Measurements from ENCODE around the gene TTF1. TPM values are rescaled to one million over a fixed set of nuclear protein-coding genes. Genes with fewer than 3 reads are reported as not detected.
A peak's percentile ranks its signal among the peaks of the same experiment; 100 is the strongest.

TTF1 gene
- total RNA-seq, 2 experiments from 2014 or later = 24.5 to 26.1 TPM

GRCh38 chr9:132426639-132427414 lies 20.2 kb upstream of the TTF1 start:
- H3K9me3 Mint-ChIP-seq = no peaks in the 10 kb centered on the region
- no peak overlapping the region for H3K27ac Mint-ChIP-seq
- ChIA-PET POLR2A (no interaction called here), CTCF (no interaction called here)
- H3K4me3 Mint-ChIP-seq = no peak overlapping the region
- H3K27me3 Mint-ChIP-seq = peaks cover 66% of the 10 kb centered on the region
- H3K4me1 Mint-ChIP-seq = no peaks in the 10 kb centered on the region
- no peaks in the 10 kb centered on the region for H3K36me3 Mint-ChIP-seq (ENCODE audit: low read depth)
- no peak for DNase-seq

GRCh38 chr9:132425675-132426062 lies 19.0 kb upstream of the TTF1 start:
- Mint-ChIP-seq H3K9me3 (no peaks in the 10 kb centered on the region), H3K27me3 (peaks cover 57% of the 10 kb centered on the region), H3K27ac (no peak overlapping the region), H3K36me3 (ENCODE audit: low read depth) (no peaks in the 10 kb centered on the region), H3K4me1 (no peaks in the 10 kb centered on the region), H3K4me3 (no peak overlapping the region)
- DNase-seq = no peak
- CTCF ChIA-PET = no interaction called here
- POLR2A ChIA-PET = no interaction called here

- ChIA-PET CTCF (no interaction called here), POLR2A (no interaction called here)
- Mint-ChIP-seq H3K4me1 (no peaks in the 10 kb centered on the region), H3K36me3 (ENCODE audit: low read depth) (no peaks in the 10 kb centered on the region), H3K9me3 (no peaks in the 10 kb centered on the region), H3K27ac (no peak overlapping the region), H3K4me3 (no peak overlapping the region), H3K27me3 (peaks cover 52% of the 10 kb centered on the region)
- DNase-seq = no peak
Observed at GRCh38 chr9:132424857-132425674, 18.4 kb upstream of the TTF1 start.

- Mint-ChIP-seq H3K9me3 (no peaks in the 10 kb centered on the region), H3K27ac (no peak overlapping the region), H3K4me3 (no peak overlapping the region), H3K27me3 (peaks cover 53% of the 10 kb centered on the region), H3K36me3 (ENCODE audit: low read depth) (no peaks in the 10 kb centered on the region), H3K4me1 (no peaks in the 10 kb centered on the region)
- POLR2A ChIA-PET = no interaction called here
- no peak for DNase-seq
- CTCF ChIA-PET = interaction anchor here (1.2 kb wide), 1 partner anchor 11 kb away, joined by 4 read pairs; no protein-coding TSS in a partner anchor
Observed at GRCh38 chr9:132423503-132423902, 16.9 kb upstream of the TTF1 start.

GRCh38 chr9:132422574-132422973 lies 15.9 kb upstream of the TTF1 start:
- no peak overlapping the region for H3K27ac Mint-ChIP-seq
- H3K9me3 Mint-ChIP-seq = no peaks in the 10 kb centered on the region
- H3K36me3 Mint-ChIP-seq (ENCODE audit: low read depth) = no peaks in the 10 kb centered on the region
- no peak overlapping the region for H3K4me3 Mint-ChIP-seq
- peaks cover 59% of the 10 kb centered on the region for H3K27me3 Mint-ChIP-seq
- H3K4me1 Mint-ChIP-seq = no peaks in the 10 kb centered on the region
- ChIA-PET POLR2A (no interaction called here), CTCF (no interaction called here)
- no peak for DNase-seq

GRCh38 chr9:132418726-132419363 lies 12.2 kb upstream of the TTF1 start:
- DNase-seq = no peak
- ChIA-PET CTCF (interaction anchor here (1.0 kb wide), 1 partner anchor 88 kb away, joined by 3 read pairs; no protein-coding TSS in a partner anchor), POLR2A (no interaction called here)
- Mint-ChIP-seq H3K4me1 (no peaks in the 10 kb centered on the region), H3K4me3 (no peak overlapping the region), H3K36me3 (ENCODE audit: low read depth) (no peaks in the 10 kb centered on the region), H3K27me3 (peaks cover 51% of the 10 kb centered on the region), H3K27ac (no peak overlapping the region), H3K9me3 (no peaks in the 10 kb centered on the region)

- H3K36me3 Mint-ChIP-seq (ENCODE audit: low read depth) = no peaks in the 10 kb centered on the region
- CTCF ChIA-PET = no interaction called here
- no peak overlapping the region for H3K4me3 Mint-ChIP-seq
- POLR2A ChIA-PET = no interaction called here
- DNase-seq = no peak
- peaks cover 69% of the 10 kb centered on the region for H3K27me3 Mint-ChIP-seq
- H3K9me3 Mint-ChIP-seq = no peaks in the 10 kb centered on the region
- no peak overlapping the region for H3K27ac Mint-ChIP-seq
- peaks cover 18% of the 10 kb centered on the region for H3K4me1 Mint-ChIP-seq
Observed at GRCh38 chr9:132415181-132415580, 8.5 kb upstream of the TTF1 start.

- Mint-ChIP-seq H3K4me3 (no peak overlapping the region), H3K36me3 (ENCODE audit: low read depth) (no peaks in the 10 kb centered on the region), H3K4me1 (peaks cover 19% of the 10 kb centered on the region), H3K27me3 (peaks cover 70% of the 10 kb centered on the region), H3K9me3 (no peaks in the 10 kb centered on the region), H3K27ac (no peak overlapping the region)
- ChIA-PET POLR2A (interaction anchor here (0.6 kb wide), 1 partner anchor 63 kb away, joined by 3 read pairs; no protein-coding TSS in a partner anchor), CTCF (interaction anchor here (0.9 kb wide), 1 partner anchor 160 kb away, joined by 4 read pairs; no protein-coding TSS in a partner anchor)
- DNase-seq = no peak
Observed at GRCh38 chr9:132414731-132415130, 8.1 kb upstream of the TTF1 start.

- CTCF ChIA-PET = interaction anchor here (0.9 to 1.5 kb wide), 2 partner anchors 161 to 388 kb away, joined by 3 to 4 read pairs; no protein-coding TSS in a partner anchor
- no peak overlapping the region for H3K4me3 Mint-ChIP-seq
- H3K9me3 Mint-ChIP-seq = no peaks in the 10 kb centered on the region
- POLR2A ChIA-PET = interaction anchor here (0.6 to 0.9 kb wide), 2 partner anchors 9 to 62 kb away, joined by 3 to 4 read pairs; no protein-coding TSS in a partner anchor
- DNase-seq = no peak
- H3K27ac Mint-ChIP-seq = no peak overlapping the region
- H3K27me3 Mint-ChIP-seq = peaks cover 73% of the 10 kb centered on the region
- H3K4me1 Mint-ChIP-seq = peaks cover 22% of the 10 kb centered on the region
- no peaks in the 10 kb centered on the region for H3K36me3 Mint-ChIP-seq (ENCODE audit: low read depth)
Observed at GRCh38 chr9:132413926-132414325, 7.3 kb upstream of the TTF1 start.

GRCh38 chr9:132412089-132412488 lies 5.4 kb upstream of the TTF1 start:
- peaks cover 62% of the 10 kb centered on the region for H3K27me3 Mint-ChIP-seq
- no peaks in the 10 kb centered on the region for H3K9me3 Mint-ChIP-seq
- DNase-seq = peak; percentile 27
- CTCF ChIA-PET = interaction anchor here (0.7 to 1.9 kb wide), 13 partner anchors 11 to 771 kb away, joined by 3 to 8 read pairs (median 3); partner anchors contain the start of genes DDX31 and GTF3C4
- no peaks in the 10 kb centered on the region for H3K36me3 Mint-ChIP-seq (ENCODE audit: low read depth)
- peaks cover 26% of the 10 kb centered on the region for H3K4me1 Mint-ChIP-seq
- H3K27ac Mint-ChIP-seq = no peak overlapping the region
- POLR2A ChIA-PET = no interaction called here
- no peak overlapping the region for H3K4me3 Mint-ChIP-seq

GRCh38 chr9:132411091-132411508 lies 4.5 kb upstream of the TTF1 start:
- CTCF ChIA-PET = no interaction called here
- peaks cover 60% of the 10 kb centered on the region for H3K27me3 Mint-ChIP-seq
- no peaks in the 10 kb centered on the region for H3K36me3 Mint-ChIP-seq (ENCODE audit: low read depth)
- no peak overlapping the region for H3K27ac Mint-ChIP-seq
- no peaks in the 10 kb centered on the region for H3K9me3 Mint-ChIP-seq
- H3K4me3 Mint-ChIP-seq = peak overlapping the region; percentile 44
- peaks cover 32% of the 10 kb centered on the region for H3K4me1 Mint-ChIP-seq
- peak; percentile 78 for DNase-seq
- POLR2A ChIA-PET = no interaction called here

- no peaks in the 10 kb centered on the region for H3K9me3 Mint-ChIP-seq
- peak; percentile 47 for DNase-seq
- no peak overlapping the region for H3K27ac Mint-ChIP-seq
- H3K4me3 Mint-ChIP-seq = peak overlapping the region; percentile 44
- ChIA-PET CTCF (interaction anchor here (0.9 kb wide), 1 partner anchor 356 kb away, joined by 5 read pairs; no protein-coding TSS in a partner anchor), POLR2A (interaction anchor here (1.0 kb wide), 1 partner anchor 260 kb away, joined by 3 read pairs; the partner anchor contains the start of genes DDX31 and GTF3C4)
- peaks cover 4% of the 10 kb centered on the region for H3K36me3 Mint-ChIP-seq (ENCODE audit: low read depth)
- peaks cover 35% of the 10 kb centered on the region for H3K4me1 Mint-ChIP-seq
- peaks cover 59% of the 10 kb centered on the region for H3K27me3 Mint-ChIP-seq
Observed at GRCh38 chr9:132410642-132411041, 4.0 kb upstream of the TTF1 start.

Data from activated CD4-positive, alpha-beta memory T cell treated with anti-CD3 and anti-CD28 coated beads, Interleukin-2, amount 10 ng/mL, durations not matched to agents 7 days and 5 days (primary cell).